A673 (cell line): ENCODE measurements around the gene ANTKMT. TPM values are rescaled to one million over a fixed set of nuclear protein-coding genes. Genes with fewer than 3 reads are reported as not detected.
"Not testable (repeated sequence)": the region's sequence is repeated elsewhere in the genome, so short reads cannot be mapped to it uniquely, and the experiment has no call there.

Experiments used
- BruUV-seq: library from RNA; stranded (reverse); fragments of 400-500 nt; replicated peaks from 2 replicates; lab custom pipeline; 2021; lab: Mats Ljungman, UMichigan
- CTCF ChIA-PET: fragments of 300-600 bp; sonication (Branson Sonifier 250); formaldehyde crosslinking; loops from one replicate; lab custom pipeline; 2022; ENCODE audit warnings: antibody characterized with exemption; lab: Charles Lee
- POLR2A ChIA-PET: fragments of 300-600 bp; sonication (Branson Sonifier 250); formaldehyde crosslinking; loops from one replicate; lab custom pipeline; 2022; ENCODE audit warnings: antibody characterized with exemption; ENCODE audit not compliant: low non-redundant PET; lab: Charles Lee
- DNase-seq: peaks from one replicate; pipeline ENCODE4 v3.0.0-alpha.2; 2015; ENCODE audit warnings: low spot score
- H3K27ac ChIP-seq: fragments of 200-600 bp; sonication (generic); 2 replicates; pipeline ENCODE4 v1.5.1; 2016; ENCODE audit warnings: mixed run types, low read depth, mild to moderate bottlenecking, mixed read lengths, antibody characterized with exemption, low read length; ENCODE audit not compliant: poor library complexity, severe bottlenecking
- H3K27me3 ChIP-seq: fragments of 200-600 bp; sonication (generic); replicated peaks from 2 replicates; pipeline ENCODE4 v1.6.1; 2017; ENCODE audit warnings: mixed run types, low read depth, mild to moderate bottlenecking, mixed read lengths, antibody characterized with exemption, low read length; ENCODE audit not compliant: insufficient read depth, poor library complexity
- H3K36me3 ChIP-seq: fragments of 200-600 bp; sonication (generic); 2 replicates; pipeline ENCODE4 v1.6.1; 2016; ENCODE audit warnings: mixed run types, mild to moderate bottlenecking, mixed read lengths, antibody characterized with exemption, low read length; ENCODE audit not compliant: insufficient read depth, poor library complexity, severe bottlenecking
- H3K4me1 ChIP-seq: fragments of 200-600 bp; sonication (generic); 2 replicates; pipeline ENCODE4 v1.6.1; 2017; ENCODE audit warnings: mixed run types, mild to moderate bottlenecking, mixed read lengths, antibody characterized with exemption, low read length; ENCODE audit not compliant: insufficient read depth, poor library complexity, severe bottlenecking
- H3K4me3 ChIP-seq: fragments of 200-600 bp; sonication (generic); 2 replicates; pipeline ENCODE4 v1.5.1; 2016; ENCODE audit warnings: low read depth, mixed run types, mild to moderate bottlenecking, mixed read lengths, low read length; ENCODE audit not compliant: poor library complexity, severe bottlenecking
- H3K9me3 ChIP-seq: fragments of 200-600 bp; sonication (generic); 2 replicates; pipeline ENCODE4 v1.6.1; 2016; ENCODE audit warnings: mixed run types, low read depth, mild to moderate bottlenecking, mixed read lengths, antibody characterized with exemption, low read length; ENCODE audit not compliant: poor library complexity, severe bottlenecking
- CTCF ChIP-seq: fragments of 300-800, 200-600 bp; sonication (generic); conservative IDR thresholded peaks from 2 replicates; pipeline ENCODE4 v1.5.1; 2017; ENCODE audit warnings: low read depth, mild to moderate bottlenecking, antibody characterized with exemption, low read length, moderate library complexity, mixed read lengths
- EZH2 ChIP-seq: fragments of 200-600 bp; sonication (generic); IDR thresholded peaks from 2 replicates; pipeline ENCODE4 v1.6.1; 2017; ENCODE audit warnings: borderline replicate concordance, low read depth, mild to moderate bottlenecking, mixed read lengths, antibody characterized with exemption, low read length; ENCODE audit not compliant: poor library complexity, severe bottlenecking
- intact Hi-C: fragments of 100-400 bp; cut with micrococcal nuclease; formaldehyde crosslinking; loops from one replicate; pipeline ENCODE4 v1.10.0; 2022; ENCODE audit not compliant: unreplicated experiment
- total RNA-seq: library from RNA; stranded (reverse); gene quantifications from 2 replicates; pipeline ENCODE4 v1.2.3, GENCODE V29; 2021

The ANTKMT gene
- total RNA-seq, 1 experiment from 2014 or later = 21.2 TPM

DNA sequence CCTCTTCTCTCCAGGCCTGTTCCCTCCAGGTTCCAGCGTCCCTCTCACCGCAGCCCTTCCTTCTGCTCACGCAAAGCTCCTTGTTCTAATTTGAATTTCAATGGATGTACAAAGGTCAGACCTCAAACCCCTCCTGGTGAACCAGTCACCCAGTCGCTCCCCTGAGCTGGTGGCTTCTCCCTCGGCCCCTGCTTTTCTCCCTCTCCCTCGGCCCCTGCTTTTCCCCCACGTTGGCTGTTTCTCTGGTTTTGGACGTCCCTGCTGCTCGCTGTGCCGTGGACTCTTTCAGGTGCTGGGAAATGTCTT lies 31.0 kb downstream of the ANTKMT start:
- H3K4me1 ChIP-seq = no peaks in the 10 kb centered on the region
- POLR2A ChIA-PET = no interaction called here

GRCh38 chr16:754121-754607 lies 33.2 kb downstream of the ANTKMT start:
- H3K9me3 ChIP-seq, intact Hi-C loops, BruUV-seq, H3K36me3 ChIP-seq, DNase-seq, POLR2A ChIA-PET, H3K4me1 ChIP-seq, CTCF ChIA-PET, H3K27me3 ChIP-seq, H3K27ac ChIP-seq, H3K4me3 ChIP-seq: not testable (repeated sequence)

More for the DNA sequence above, 31.0 kb downstream of the ANTKMT start:
- DNase-seq = no peak
- CTCF ChIA-PET = no interaction called here
- H3K36me3 ChIP-seq = no peaks in the 10 kb centered on the region
- no peak overlapping the region for H3K4me3 ChIP-seq
- no TSS peak for BruUV-seq
- intact Hi-C loops = no loop called here
- H3K9me3 ChIP-seq = no peaks in the 10 kb centered on the region
- H3K27me3 ChIP-seq = no peaks in the 10 kb centered on the region
- TF ChIP-seq EZH2 (no peak), CTCF (no peak)
- H3K27ac ChIP-seq = no peak overlapping the region

DNA sequence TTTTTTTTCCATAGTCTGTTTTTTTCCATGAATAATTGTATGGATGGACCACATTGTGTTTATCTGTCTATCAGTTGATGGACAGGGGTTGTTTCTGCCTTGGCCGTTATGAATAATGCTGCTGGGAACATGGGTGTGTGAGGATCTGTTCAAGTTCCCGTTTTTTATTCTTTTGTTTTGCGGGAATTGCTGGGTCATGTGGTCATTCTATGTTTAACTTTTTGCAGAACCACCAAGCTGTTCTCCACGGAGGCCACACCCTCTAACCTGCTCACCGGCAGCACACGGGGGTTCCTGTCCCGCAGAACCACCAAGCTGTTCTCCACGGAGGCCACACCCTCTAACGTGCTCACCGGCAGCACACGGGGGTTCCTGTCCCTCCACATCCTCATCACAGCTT lies 33.7 kb downstream of the ANTKMT start:
- no peak for DNase-seq
- Histone ChIP-seq H3K9me3 (no peaks in the 10 kb centered on the region), H3K4me1 (no peaks in the 10 kb centered on the region), H3K36me3 (no peaks in the 10 kb centered on the region), H3K27ac (no peak overlapping the region), H3K27me3 (no peaks in the 10 kb centered on the region), H3K4me3 (no peak overlapping the region)
- intact Hi-C loops = no loop called here
- ChIA-PET CTCF (no interaction called here), POLR2A (no interaction called here)
- TF ChIP-seq CTCF = no peak
- TF ChIP-seq EZH2 = no peak
- no TSS peak for BruUV-seq

- no peaks in the 10 kb centered on the region for H3K27me3 ChIP-seq
- no peak overlapping the region for H3K27ac ChIP-seq
- BruUV-seq = no TSS peak
- intact Hi-C loops = no loop called here
- no peak for DNase-seq
- POLR2A ChIA-PET = no interaction called here
- H3K4me1 ChIP-seq = no peaks in the 10 kb centered on the region
- no peak overlapping the region for H3K4me3 ChIP-seq
- no peaks in the 10 kb centered on the region for H3K36me3 ChIP-seq
- CTCF ChIA-PET = no interaction called here
- TF ChIP-seq EZH2 (no peak), CTCF (no peak)
- H3K9me3 ChIP-seq = no peaks in the 10 kb centered on the region
Measured at GRCh38 chr16:756428-756827, 35.5 kb downstream of the ANTKMT start.
